Hepatocyte (in vitro differentiated cells): ENCODE results near the gene ME2.

Experiments
- EZH2 ChIP-seq: fragments of 200-600 bp; sonication (generic); IDR thresholded peaks from 2 replicates; pipeline ENCODE4 v1.6.1; 2016; ENCODE audit warnings: antibody characterized with exemption, mild to moderate bottlenecking, borderline replicate concordance
- EZH2phosphoT487 ChIP-seq: fragments of 200-600 bp; sonication (generic); IDR thresholded peaks from one replicate; pipeline ENCODE4 v1.6.1; 2018; ENCODE audit warnings: antibody characterized with exemption, mild to moderate bottlenecking, low read depth, moderate library complexity; ENCODE audit not compliant: unreplicated experiment, severe bottlenecking
- TF ChIP-seq, protein P1 (sequence below): fragments of 200-600 bp; sonication (generic); IDR thresholded peaks from 2 replicates; pipeline ENCODE4 v1.5.1; 2016; ENCODE audit warnings: antibody characterized with exemption, mild to moderate bottlenecking; ENCODE audit not compliant: poor library complexity

DNA sequence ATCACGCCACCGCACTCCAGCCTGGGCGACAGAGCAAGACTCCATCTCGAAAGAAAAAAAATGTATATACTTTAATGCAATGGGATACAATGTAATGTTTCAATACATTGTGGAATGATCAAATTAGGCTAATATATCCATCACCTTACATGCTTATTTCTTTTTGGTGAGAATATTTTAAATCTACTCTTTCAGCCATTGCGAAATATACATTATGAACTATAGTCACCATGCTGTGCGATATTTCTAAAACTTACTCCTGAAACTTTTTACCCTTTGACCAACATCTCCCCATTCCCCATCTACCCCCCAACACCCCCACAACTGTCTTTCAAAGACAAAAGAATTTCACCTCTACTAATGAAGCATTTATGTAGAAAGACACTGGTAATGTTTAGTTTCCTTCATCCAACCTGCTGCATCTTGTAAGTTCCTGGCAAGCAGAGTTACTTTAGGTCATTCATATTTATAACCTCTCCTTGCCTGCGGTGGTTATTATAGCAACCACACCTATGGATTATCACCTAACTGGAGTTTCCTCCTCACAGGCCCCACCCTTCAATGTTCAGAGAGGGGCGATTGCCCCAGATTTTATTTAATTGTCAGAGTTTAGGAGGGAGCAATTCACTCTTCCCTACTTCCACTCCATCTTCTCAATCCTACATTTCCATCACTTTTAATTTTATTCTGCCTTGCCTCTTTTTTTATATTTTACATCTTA, 1.2 kb upstream of the ME2 start:
- TF ChIP-seq EZH2 (no peak), EZH2phosphoT487 (no peak)
- TF ChIP-seq, protein P1, sequence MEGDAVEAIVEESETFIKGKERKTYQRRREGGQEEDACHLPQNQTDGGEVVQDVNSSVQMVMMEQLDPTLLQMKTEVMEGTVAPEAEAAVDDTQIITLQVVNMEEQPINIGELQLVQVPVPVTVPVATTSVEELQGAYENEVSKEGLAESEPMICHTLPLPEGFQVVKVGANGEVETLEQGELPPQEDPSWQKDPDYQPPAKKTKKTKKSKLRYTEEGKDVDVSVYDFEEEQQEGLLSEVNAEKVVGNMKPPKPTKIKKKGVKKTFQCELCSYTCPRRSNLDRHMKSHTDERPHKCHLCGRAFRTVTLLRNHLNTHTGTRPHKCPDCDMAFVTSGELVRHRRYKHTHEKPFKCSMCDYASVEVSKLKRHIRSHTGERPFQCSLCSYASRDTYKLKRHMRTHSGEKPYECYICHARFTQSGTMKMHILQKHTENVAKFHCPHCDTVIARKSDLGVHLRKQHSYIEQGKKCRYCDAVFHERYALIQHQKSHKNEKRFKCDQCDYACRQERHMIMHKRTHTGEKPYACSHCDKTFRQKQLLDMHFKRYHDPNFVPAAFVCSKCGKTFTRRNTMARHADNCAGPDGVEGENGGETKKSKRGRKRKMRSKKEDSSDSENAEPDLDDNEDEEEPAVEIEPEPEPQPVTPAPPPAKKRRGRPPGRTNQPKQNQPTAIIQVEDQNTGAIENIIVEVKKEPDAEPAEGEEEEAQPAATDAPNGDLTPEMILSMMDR, result no peak
